ENCODE measurements around the gene CABCOCO1. TPM values are rescaled to one million over a fixed set of nuclear protein-coding genes. Genes with fewer than 3 reads are reported as not detected.

The CABCOCO1 gene
- total RNA-seq, 2 donors from 2014 or later = not detected

DNA sequence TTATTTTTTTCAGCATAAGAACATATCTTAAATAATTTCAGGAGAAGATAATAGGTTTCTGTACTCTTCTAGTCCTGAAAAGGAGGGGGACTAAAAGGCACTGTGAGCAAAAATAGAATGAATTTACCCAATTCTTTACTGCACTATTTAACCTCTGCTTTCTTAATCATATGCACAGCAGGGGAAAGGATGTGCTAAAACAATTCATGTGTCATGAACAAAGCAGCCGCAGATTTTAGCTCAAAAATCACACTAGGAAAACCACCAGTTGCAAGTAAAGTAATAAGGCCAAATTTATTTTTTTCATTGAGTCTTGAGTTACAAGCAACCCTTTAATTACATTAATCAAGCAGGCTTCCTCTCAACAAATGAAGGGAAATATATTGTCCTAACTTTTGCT is 80.1 kb downstream of the CABCOCO1 start:
- no peak overlapping the region for H3K4me3 Mint-ChIP-seq
- DNase-seq (ENCODE audit: low spot score) (no peak), ATAC-seq (no peak)
- no peak overlapping the region for H3K27ac Mint-ChIP-seq
- H3K27me3 Mint-ChIP-seq = no peaks in the 10 kb centered on the region
- peaks cover 5% of the 10 kb centered on the region for H3K36me3 Mint-ChIP-seq
- H3K4me1 Mint-ChIP-seq (ENCODE audit: low read depth in 2 of 2) = peaks cover 0 to 17% of the 10 kb centered on the region in 2 donors
- H3K9me3 Mint-ChIP-seq = no peaks in the 10 kb centered on the region

DNA sequence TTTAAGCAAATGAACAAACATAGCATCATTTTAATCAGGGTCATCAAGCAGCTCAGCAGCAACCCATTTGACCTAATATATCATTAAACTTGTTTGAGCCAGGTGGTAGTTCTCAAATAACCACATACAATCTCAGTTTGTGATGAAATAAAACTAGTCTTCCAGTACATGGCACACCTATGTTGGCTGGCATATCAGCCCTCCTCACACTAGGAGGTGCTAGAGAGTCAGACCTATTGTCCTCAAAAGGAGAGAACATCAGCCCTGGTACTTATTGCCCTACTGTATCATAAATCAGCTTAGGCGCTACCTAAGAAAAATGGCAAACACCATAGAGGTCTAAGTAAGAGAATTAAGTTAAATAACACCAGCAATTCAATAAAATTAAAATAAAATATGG is 81.7 kb downstream of the CABCOCO1 start:
- H3K27me3 Mint-ChIP-seq = no peaks in the 10 kb centered on the region
- H3K27ac Mint-ChIP-seq = no peak overlapping the region
- H3K36me3 Mint-ChIP-seq = peaks cover 5% of the 10 kb centered on the region
- no peak for ATAC-seq
- H3K4me1 Mint-ChIP-seq (ENCODE audit: low read depth in 2 of 2) = peaks cover 0 to 17% of the 10 kb centered on the region in 2 donors
- H3K4me3 Mint-ChIP-seq = no peak overlapping the region
- no peak for DNase-seq (ENCODE audit: low spot score)
- no peaks in the 10 kb centered on the region for H3K9me3 Mint-ChIP-seq

DNA sequence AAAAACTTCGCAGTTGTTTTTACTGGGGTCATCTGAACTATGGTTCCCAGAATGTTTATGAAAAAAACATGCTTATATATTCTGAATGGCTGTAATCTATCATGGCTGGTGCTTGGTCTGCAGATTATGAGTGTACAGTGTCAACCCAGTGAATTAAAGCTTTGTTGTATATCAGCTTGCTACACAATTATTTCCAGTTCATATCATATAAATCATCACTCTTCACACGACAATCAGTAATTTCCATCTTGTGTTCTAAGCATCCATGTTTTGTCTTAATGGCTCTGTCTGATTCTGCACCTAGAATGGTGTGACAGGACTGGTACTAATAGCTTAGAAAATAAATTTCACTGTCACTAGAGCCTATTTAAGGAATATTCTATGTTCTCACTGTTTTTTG is 83.6 kb downstream of the CABCOCO1 start:
- Mint-ChIP-seq H3K27ac (no peak overlapping the region), H3K4me1 (ENCODE audit: low read depth in 2 of 2) (peaks cover 10 to 23% of the 10 kb centered on the region in 2 donors), H3K9me3 (no peaks in the 10 kb centered on the region), H3K36me3 (peaks cover 5% of the 10 kb centered on the region), H3K4me3 (no peak overlapping the region), H3K27me3 (no peaks in the 10 kb centered on the region)
- no peak for DNase-seq (ENCODE audit: low spot score)
- no peak for ATAC-seq

GRCh38 chr10:61747307-61747706 is 84.6 kb downstream of the CABCOCO1 start:
- H3K36me3 Mint-ChIP-seq = peaks cover 5% of the 10 kb centered on the region
- no peaks in the 10 kb centered on the region for H3K27me3 Mint-ChIP-seq
- no peaks in the 10 kb centered on the region for H3K9me3 Mint-ChIP-seq
- H3K4me3 Mint-ChIP-seq = no peak overlapping the region
- ATAC-seq = no peak
- no peak overlapping the region for H3K27ac Mint-ChIP-seq
- H3K4me1 Mint-ChIP-seq (ENCODE audit: low read depth in 2 of 2) = peaks cover 19 to 26% of the 10 kb centered on the region in 2 donors
- no peak for DNase-seq (ENCODE audit: low spot score)

DNA sequence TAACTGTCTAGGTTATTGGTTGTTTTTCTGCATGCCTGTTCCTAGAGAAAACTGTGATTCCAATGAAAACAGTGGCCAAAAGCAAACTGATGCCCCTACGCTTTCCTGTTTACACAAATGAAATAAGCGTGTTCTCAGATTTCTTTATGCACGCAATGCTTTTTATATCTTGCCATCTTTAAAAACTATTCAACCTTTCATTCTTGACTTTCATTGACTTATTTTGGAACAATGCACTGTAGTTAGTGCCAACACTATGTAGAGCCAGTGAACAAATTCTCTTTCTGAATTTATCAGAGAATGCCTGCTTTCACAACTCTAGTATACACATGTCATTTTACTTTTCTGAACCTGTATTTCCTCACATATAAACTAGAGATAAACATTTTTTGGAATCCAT is 86.6 kb downstream of the CABCOCO1 start:
- peaks cover 16 to 22% of the 10 kb centered on the region in 2 donors for H3K4me1 Mint-ChIP-seq (ENCODE audit: low read depth in 2 of 2)
- peaks cover 5% of the 10 kb centered on the region for H3K36me3 Mint-ChIP-seq
- DNase-seq (ENCODE audit: low spot score) (no peak), ATAC-seq (no peak)
- H3K9me3 Mint-ChIP-seq = no peaks in the 10 kb centered on the region
- no peaks in the 10 kb centered on the region for H3K27me3 Mint-ChIP-seq
- H3K27ac Mint-ChIP-seq = no peak overlapping the region
- H3K4me3 Mint-ChIP-seq = no peak overlapping the region

DNA sequence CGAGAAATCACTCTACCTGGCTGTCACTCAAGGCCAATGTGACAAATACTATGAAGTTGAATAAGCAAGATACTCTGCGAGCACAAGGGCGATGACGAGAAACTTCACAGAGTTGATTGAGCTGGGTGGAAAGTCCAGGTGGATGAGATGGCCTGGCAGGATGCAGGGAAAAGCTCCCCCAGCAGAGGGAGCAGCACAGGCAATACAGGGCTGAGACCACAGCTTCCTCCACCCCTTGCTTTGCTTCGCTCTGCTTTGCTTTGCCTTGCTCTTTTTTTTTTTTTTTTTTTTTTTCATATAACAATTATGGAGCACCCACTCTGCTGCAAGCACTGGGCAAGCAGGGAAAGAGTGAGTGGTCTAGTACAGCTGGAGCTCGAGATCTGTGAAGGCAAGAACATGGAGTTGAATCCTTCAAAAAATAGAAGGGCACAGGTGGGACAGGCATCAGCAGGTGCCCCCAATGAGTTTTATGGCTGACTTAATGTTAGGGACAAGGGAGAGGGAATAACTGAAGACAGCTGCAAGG is 88.3 kb downstream of the CABCOCO1 start:
- Mint-ChIP-seq H3K4me3 (peak overlapping the region; percentile 62), H3K36me3 (no peaks in the 10 kb centered on the region), H3K9me3 (no peaks in the 10 kb centered on the region), H3K27me3 (no peaks in the 10 kb centered on the region), H3K4me1 (ENCODE audit: low read depth in 2 of 2) (peaks cover 16 to 22% of the 10 kb centered on the region in 2 donors), H3K27ac (peak overlapping the region; percentile 83 to 86)
- peak; percentile 73 for DNase-seq (ENCODE audit: low spot score)
- ATAC-seq = peak; percentile 87 to 91

GRCh38 chr10:61751599-61751998 is 88.9 kb downstream of the CABCOCO1 start:
- peak overlapping the region; percentile 62 for H3K4me3 Mint-ChIP-seq

GRCh38 chr10:61752111-61753011 is 89.6 kb downstream of the CABCOCO1 start:
- Mint-ChIP-seq H3K27me3 (no peaks in the 10 kb centered on the region), H3K36me3 (no peaks in the 10 kb centered on the region), H3K4me3 (peak overlapping the region; percentile 62), H3K27ac (peak overlapping the region; percentile 83 to 86), H3K4me1 (ENCODE audit: low read depth in 2 of 2) (peaks cover 16 to 22% of the 10 kb centered on the region in 2 donors), H3K9me3 (no peaks in the 10 kb centered on the region)
- ATAC-seq (peak in 1 of 2 donors; percentile 37), DNase-seq (ENCODE audit: low spot score) (no peak)

More at GRCh38 chr10:61751599-61751998, 88.9 kb downstream of the CABCOCO1 start:
- H3K9me3 Mint-ChIP-seq = no peaks in the 10 kb centered on the region
- H3K27ac Mint-ChIP-seq = peak overlapping the region; percentile 83 to 86
- ATAC-seq (no peak), DNase-seq (ENCODE audit: low spot score) (no peak)
- H3K27me3 Mint-ChIP-seq = no peaks in the 10 kb centered on the region
- H3K4me1 Mint-ChIP-seq (ENCODE audit: low read depth in 2 of 2) = peaks cover 16 to 22% of the 10 kb centered on the region in 2 donors
- H3K36me3 Mint-ChIP-seq = no peaks in the 10 kb centered on the region

GRCh38 chr10:61753453-61753852 is 90.7 kb downstream of the CABCOCO1 start:
- Mint-ChIP-seq H3K9me3 (no peaks in the 10 kb centered on the region), H3K36me3 (no peaks in the 10 kb centered on the region), H3K4me3 (no peak overlapping the region), H3K27me3 (no peaks in the 10 kb centered on the region), H3K4me1 (ENCODE audit: low read depth in 2 of 2) (peaks cover 16 to 22% of the 10 kb centered on the region in 2 donors), H3K27ac (peak overlapping the region in 1 of 2 donors; percentile 43)
- ATAC-seq (no peak), DNase-seq (ENCODE audit: low spot score) (no peak)

DNA sequence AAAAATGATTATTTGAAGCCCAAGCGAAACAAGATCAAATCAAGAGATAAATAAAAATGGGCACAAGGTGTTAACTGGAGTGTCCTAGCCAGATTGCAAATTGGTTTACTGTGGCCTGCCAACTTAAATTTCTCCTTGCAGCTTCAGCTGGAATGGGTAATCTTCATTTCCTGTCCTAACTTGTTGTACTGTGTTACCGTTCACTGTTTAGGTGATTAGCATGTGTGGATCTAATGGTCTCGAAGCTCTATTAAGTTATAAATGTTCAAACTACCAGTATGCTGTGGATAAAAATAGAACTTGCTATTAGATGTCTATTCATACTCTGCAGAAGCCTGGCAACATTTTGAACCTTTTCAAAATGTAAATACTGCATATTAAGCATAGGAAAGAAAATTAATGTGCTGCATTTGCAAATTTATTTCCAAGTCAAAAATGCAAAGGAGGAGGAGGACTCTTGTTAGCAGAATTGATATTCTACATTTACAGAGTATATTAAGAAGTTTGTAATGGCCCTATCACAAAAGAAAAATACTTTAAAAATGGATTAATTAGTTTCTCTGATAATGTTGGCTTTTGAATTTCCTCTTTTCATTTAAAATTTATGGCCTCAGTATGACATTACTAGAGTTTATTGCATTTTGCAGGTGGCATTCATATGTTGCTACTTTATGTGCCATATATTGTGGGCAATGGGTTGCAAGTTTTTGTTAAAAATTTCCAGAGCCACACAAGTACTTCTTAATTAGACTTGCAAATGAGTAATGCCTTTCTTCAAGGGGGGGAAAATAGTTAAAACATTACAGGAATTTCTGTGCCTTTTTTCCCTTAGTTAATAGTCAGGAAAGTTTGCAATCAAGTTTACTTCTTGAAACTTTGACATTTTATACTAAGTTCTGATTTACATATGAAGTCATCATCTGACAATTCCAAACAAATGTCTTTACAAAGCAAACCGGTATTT is 92.1 kb downstream of the CABCOCO1 start:
- H3K9me3 Mint-ChIP-seq = no peaks in the 10 kb centered on the region
- ATAC-seq = no peak
- no peaks in the 10 kb centered on the region for H3K36me3 Mint-ChIP-seq

GRCh38 chr10:61757001-61757400 is 94.3 kb downstream of the CABCOCO1 start:
- ATAC-seq = no peak
- DNase-seq (ENCODE audit: low spot score) = no peak
- H3K27ac Mint-ChIP-seq = no peak overlapping the region
- H3K27me3 Mint-ChIP-seq = no peaks in the 10 kb centered on the region
- H3K36me3 Mint-ChIP-seq = no peaks in the 10 kb centered on the region
- no peaks in the 10 kb centered on the region for H3K9me3 Mint-ChIP-seq
- H3K4me3 Mint-ChIP-seq = no peak overlapping the region
- H3K4me1 Mint-ChIP-seq (ENCODE audit: low read depth in 2 of 2) = peaks cover 4 to 6% of the 10 kb centered on the region in 2 donors

More for the DNA sequence above, 92.1 kb downstream of the CABCOCO1 start:
- H3K27ac Mint-ChIP-seq = no peak overlapping the region
- no peak for DNase-seq (ENCODE audit: low spot score)
- no peaks in the 10 kb centered on the region for H3K27me3 Mint-ChIP-seq
- H3K4me1 Mint-ChIP-seq (ENCODE audit: low read depth in 2 of 2) = peaks cover 16 to 22% of the 10 kb centered on the region in 2 donors
- no peak overlapping the region for H3K4me3 Mint-ChIP-seq

DNA sequence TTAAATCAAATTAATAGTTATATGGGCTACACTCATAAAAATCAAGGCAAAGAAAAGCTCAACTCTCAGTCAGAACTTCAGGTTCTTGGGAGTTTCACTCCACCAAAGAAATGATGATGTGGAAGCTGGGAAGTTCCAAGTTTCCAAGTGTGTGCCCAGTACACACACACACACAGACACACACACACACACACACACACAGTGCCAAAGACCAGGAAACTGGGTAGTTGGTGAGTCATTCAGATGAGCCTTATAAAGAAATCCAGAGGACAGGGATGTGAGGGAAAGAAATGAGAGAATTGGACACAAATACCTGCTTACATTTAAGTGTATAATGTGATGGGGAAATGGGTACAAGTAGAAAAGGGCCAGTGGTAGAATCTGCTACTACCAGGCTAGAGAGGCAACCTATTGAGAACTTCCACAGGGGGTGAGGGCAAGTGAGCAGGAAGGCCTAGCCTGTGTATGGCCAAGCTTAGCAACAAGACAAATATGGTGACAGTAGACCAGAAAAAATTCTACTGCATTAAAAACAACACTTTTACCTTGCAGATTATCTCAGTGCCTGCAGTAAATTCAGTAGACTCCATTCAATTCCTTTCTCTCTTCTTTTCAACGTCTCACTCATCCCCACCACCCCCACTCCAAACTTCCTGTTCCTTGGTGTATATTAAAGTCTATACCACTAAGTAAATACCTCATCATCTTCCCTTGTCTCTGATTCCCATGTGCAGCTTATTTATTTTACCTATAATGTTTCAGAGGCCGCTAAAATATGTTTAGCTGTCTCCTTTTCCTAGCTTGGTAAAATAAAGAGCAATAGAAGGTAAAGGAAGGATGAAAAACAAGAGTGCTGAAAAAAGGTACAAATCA is 95.0 kb downstream of the CABCOCO1 start:
- Mint-ChIP-seq H3K4me1 (ENCODE audit: low read depth in 2 of 2) (no peaks in the 10 kb centered on the region), H3K27me3 (no peaks in the 10 kb centered on the region), H3K36me3 (no peaks in the 10 kb centered on the region), H3K27ac (no peak overlapping the region), H3K4me3 (no peak overlapping the region), H3K9me3 (no peaks in the 10 kb centered on the region)
- no peak for ATAC-seq
- DNase-seq (ENCODE audit: low spot score) = no peak

DNA sequence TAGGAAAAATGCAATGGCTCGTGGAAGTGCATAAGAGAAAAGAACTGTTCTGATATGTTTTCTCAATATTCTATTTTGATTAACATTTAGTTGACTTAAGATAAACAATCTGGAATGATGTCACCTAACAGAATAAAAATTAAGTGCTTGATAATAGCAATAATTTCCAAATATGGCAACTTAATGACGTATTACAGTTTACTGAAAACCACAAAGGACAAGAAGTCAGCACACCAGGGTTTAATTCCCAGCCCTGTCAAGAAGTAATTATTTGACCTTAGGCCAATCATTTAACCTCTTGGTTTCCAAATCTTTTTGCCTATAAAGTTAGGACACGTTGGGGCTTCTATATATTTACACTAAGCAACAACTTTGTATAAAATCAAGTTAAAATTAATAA is 95.7 kb downstream of the CABCOCO1 start:
- H3K27ac Mint-ChIP-seq = no peak overlapping the region
- no peaks in the 10 kb centered on the region for H3K9me3 Mint-ChIP-seq
- no peak overlapping the region for H3K4me3 Mint-ChIP-seq
- no peak for ATAC-seq
- no peak for DNase-seq (ENCODE audit: low spot score)
- H3K27me3 Mint-ChIP-seq = no peaks in the 10 kb centered on the region
- H3K36me3 Mint-ChIP-seq = no peaks in the 10 kb centered on the region
- H3K4me1 Mint-ChIP-seq (ENCODE audit: low read depth in 2 of 2) = no peaks in the 10 kb centered on the region

Measured in natural killer cell treated with Interleukin-12 subunit alpha and Interleukin-12 subunit beta and Interleukin-15 and Interleukin-18, amount 100 ng/mL, for 72 hours (primary cell).